Suprapubic skin (tissue), 4 donors: ENCODE measurements around the gene SH3TC1. TPM values are rescaled to one million over a fixed set of nuclear protein-coding genes. Genes with fewer than 3 reads are reported as not detected.
A peak's percentile ranks its signal among the peaks of the same experiment; 100 is the strongest.

Experiments used
- DNase-seq, 2 donors: peaks; one replicate each; pipeline ENCODE4 v3.0.0-alpha.2; 2019; ENCODE audit warnings: low spot score in 2 of 2
- H3K27ac ChIP-seq: fragments of 200-600 bp; sonication (generic); one replicate; pipeline ENCODE4 v1.5.1; 2019
- H3K27me3 ChIP-seq: fragments of 200-600 bp; sonication (generic); one replicate; pipeline ENCODE4 v1.5.1; 2019
- H3K36me3 ChIP-seq: fragments of 200-600 bp; sonication (generic); one replicate; pipeline ENCODE4 v1.5.1; 2019
- H3K4me1 ChIP-seq: fragments of 200-600 bp; sonication (generic); one replicate; pipeline ENCODE4 v1.5.1; 2019
- H3K4me3 ChIP-seq: fragments of 200-600 bp; sonication (generic); one replicate; pipeline ENCODE4 v1.5.1; 2019; ENCODE audit warnings: mild to moderate bottlenecking
- H3K9me3 ChIP-seq: fragments of 200-600 bp; sonication (generic); one replicate; pipeline ENCODE4 v1.5.1; 2019
- CTCF ChIP-seq, 2 donors: fragments of 200-600 bp in 1 of 2; fragments of 450-650 bp in 1 of 2; sonication (generic) in 1 of 2; IDR thresholded peaks; one replicate each; pipeline ENCODE4 v1.5.1; 2016 to 2019; ENCODE audit warnings: antibody characterized with exemption in 2 of 2, mild to moderate bottlenecking in 1 of 2, moderate library complexity in 1 of 2
- EP300 ChIP-seq: sonication (generic); formaldehyde crosslinking; IDR thresholded peaks from one replicate; pipeline ENCODE4 v1.6.1; 2017; ENCODE audit warnings: antibody characterized with exemption
- POLR2A ChIP-seq, 2 donors: fragments of 450-650 bp; IDR thresholded peaks; one replicate each; pipeline ENCODE4 v1.6.1; 2017; ENCODE audit warnings: antibody characterized with exemption in 2 of 2, mild to moderate bottlenecking in 2 of 2, moderate library complexity in 2 of 2
- POLR2AphosphoS5 ChIP-seq, 3 donors: sonication (generic); formaldehyde crosslinking; IDR thresholded peaks; one replicate each; pipeline ENCODE4 v1.6.1; 2017; ENCODE audit warnings: antibody characterized with exemption in 3 of 3
- WGBS: methylation state at CpG from one replicate; pipeline ENCODE4 v1.1.5; 2018; 5-methylcytosine and 5-hydroxymethylcytosine counted together
- total RNA-seq, 4 donors: library from RNA; depleted of rRNA; stranded (reverse); fragments of >200 nt; gene quantifications; one replicate each; pipeline ENCODE4 v1.1.0, GENCODE V29; 2016

The SH3TC1 gene
- total RNA-seq, 4 donors from 2014 or later: 6.3 to 15.1 (median 9.9) TPM

DNA sequence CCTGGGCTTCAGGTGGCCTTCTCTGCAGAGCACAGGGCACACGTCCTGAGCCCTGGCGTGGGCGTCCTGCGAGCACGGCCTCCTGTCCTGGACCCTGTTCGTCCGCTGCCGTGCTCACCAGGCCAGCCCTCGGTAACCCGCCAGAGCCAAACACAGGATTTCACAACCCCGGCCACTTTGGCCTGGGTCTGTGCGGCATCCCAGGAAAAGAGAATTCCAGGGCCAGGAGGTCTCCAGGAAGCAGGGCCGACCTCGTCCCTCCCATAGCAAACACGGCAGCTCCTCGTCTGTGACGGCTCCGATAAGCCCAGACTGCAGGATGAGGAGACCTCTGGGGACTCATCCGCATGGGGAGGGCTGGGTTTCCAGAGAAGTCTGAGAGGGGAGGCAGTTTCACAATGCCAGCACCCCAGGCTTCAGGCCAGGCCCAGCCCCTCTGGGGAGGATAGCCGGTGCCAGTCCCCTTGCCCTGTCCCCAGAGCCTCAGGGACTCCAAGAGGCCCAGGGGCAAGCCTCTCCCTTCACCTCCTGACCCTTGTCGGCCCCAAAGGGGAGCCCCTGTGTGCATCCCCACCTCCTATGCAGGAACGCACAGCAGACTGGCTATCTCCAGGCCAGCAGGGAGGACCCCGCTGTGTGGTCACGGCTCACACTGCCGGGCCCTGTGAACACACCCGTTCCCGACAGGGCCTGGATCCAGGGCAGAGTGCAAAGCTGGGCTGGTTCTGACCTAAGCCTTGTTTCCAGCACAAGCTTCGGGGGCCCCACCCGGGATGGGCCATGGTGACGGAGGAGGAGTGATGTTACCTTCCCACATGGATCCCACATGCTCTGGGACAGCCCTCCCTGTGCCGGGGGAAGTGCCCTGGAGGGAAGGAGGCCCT is 48.2 kb downstream of the SH3TC1 start:
- H3K4me3 ChIP-seq: no peak overlapping the region
- H3K27ac ChIP-seq: peak overlapping the region; percentile 87
- no peaks in the 10 kb centered on the region for H3K27me3 ChIP-seq
- TF ChIP-seq POLR2AphosphoS5 (IDR thresholded peaks at IDR 0.05): peak in 1 of 3 donors; percentile 3
- TF ChIP-seq CTCF (IDR thresholded peaks at IDR 0.05): no peak
- no peaks in the 10 kb centered on the region for H3K36me3 ChIP-seq
- peaks cover 21% of the 10 kb centered on the region for H3K4me1 ChIP-seq
- WGBS: 44% methylated on average over 4 of the region's 31 CpGs
- H3K9me3 ChIP-seq: no peaks in the 10 kb centered on the region
- peak; percentile 92 to 94 for DNase-seq

- peak overlapping the region; percentile 87 for H3K27ac ChIP-seq
- TF ChIP-seq POLR2A (IDR thresholded peaks at IDR 0.05) (no peak), EP300 (no peak), CTCF (IDR thresholded peaks at IDR 0.05) (no peak), POLR2AphosphoS5 (IDR thresholded peaks at IDR 0.05) (no peak)
Observed at GRCh38 chr4:8248091-8248490, 49.0 kb downstream of the SH3TC1 start.

GRCh38 chr4:8250227-8250626 is 51.1 kb downstream of the SH3TC1 start:
- Histone ChIP-seq H3K4me1 (peaks cover 14% of the 10 kb centered on the region), H3K36me3 (no peaks in the 10 kb centered on the region), H3K27ac (no peak overlapping the region), H3K9me3 (no peaks in the 10 kb centered on the region), H3K4me3 (no peak overlapping the region), H3K27me3 (no peaks in the 10 kb centered on the region)
- 40% methylated on average over 2 of the region's 3 CpGs for WGBS
- no peak for TF ChIP-seq CTCF (IDR thresholded peaks at IDR 0.05)
- TF ChIP-seq POLR2AphosphoS5 (IDR thresholded peaks at IDR 0.05): no peak
- TF ChIP-seq EP300: no peak
- TF ChIP-seq POLR2A (IDR thresholded peaks at IDR 0.05): no peak
- DNase-seq: no peak

More at GRCh38 chr4:8248091-8248490, 49.0 kb downstream of the SH3TC1 start:
- Histone ChIP-seq H3K36me3 (no peaks in the 10 kb centered on the region), H3K9me3 (no peaks in the 10 kb centered on the region), H3K4me1 (peaks cover 14% of the 10 kb centered on the region), H3K4me3 (no peak overlapping the region), H3K27me3 (no peaks in the 10 kb centered on the region)
- 72% methylated on average over 7 of the region's 7 CpGs for WGBS
- no peak for DNase-seq

DNA sequence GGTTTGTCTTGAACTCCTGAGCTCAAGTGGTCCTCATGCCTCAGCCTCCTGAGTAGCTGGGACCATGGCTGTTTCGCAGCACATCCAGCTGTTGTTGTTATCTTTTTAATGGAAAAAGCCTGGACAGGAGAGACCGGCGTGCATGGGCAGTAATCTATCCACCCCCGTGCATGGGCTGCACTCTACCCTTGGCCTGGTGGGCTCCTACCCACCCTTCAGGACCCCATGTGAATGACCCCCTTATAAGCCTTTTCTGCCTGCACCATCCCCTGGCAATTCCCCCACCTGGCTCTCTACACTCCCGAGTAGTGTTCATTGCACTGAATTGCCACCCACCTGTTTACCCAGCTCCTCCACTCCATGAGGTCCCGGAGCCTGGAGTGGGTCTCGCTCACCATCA is 51.5 kb downstream of the SH3TC1 start:
- H3K9me3 ChIP-seq: no peaks in the 10 kb centered on the region
- no peak for DNase-seq
- no peaks in the 10 kb centered on the region for H3K27me3 ChIP-seq
- no peak overlapping the region for H3K4me3 ChIP-seq
- no peak overlapping the region for H3K27ac ChIP-seq
- H3K36me3 ChIP-seq: no peaks in the 10 kb centered on the region
- TF ChIP-seq POLR2AphosphoS5 (IDR thresholded peaks at IDR 0.05): no peak
- no peak for TF ChIP-seq POLR2A (IDR thresholded peaks at IDR 0.05)
- TF ChIP-seq CTCF (IDR thresholded peaks at IDR 0.05): no peak
- TF ChIP-seq EP300: no peak
- H3K4me1 ChIP-seq: peaks cover 14% of the 10 kb centered on the region
- 82% methylated on average over 7 of the region's 7 CpGs for WGBS

GRCh38 chr4:8251110-8251883 is 52.2 kb downstream of the SH3TC1 start:
- Histone ChIP-seq H3K27me3 (no peaks in the 10 kb centered on the region), H3K36me3 (no peaks in the 10 kb centered on the region), H3K4me1 (peaks cover 17% of the 10 kb centered on the region), H3K9me3 (no peaks in the 10 kb centered on the region), H3K4me3 (no peak overlapping the region), H3K27ac (no peak overlapping the region)
- DNase-seq: no peak
- no peak for TF ChIP-seq POLR2AphosphoS5 (IDR thresholded peaks at IDR 0.05)
- no peak for TF ChIP-seq POLR2A (IDR thresholded peaks at IDR 0.05)
- no peak for TF ChIP-seq EP300
- TF ChIP-seq CTCF (IDR thresholded peaks at IDR 0.05): no peak
- WGBS: 83% methylated on average over 24 of the region's 24 CpGs
